NCI-H1694 (cell line): Measurements from ENCODE around the gene SLC39A2.
"Not testable (repeated sequence)": the region's sequence is repeated elsewhere in the genome, so short reads cannot be mapped to it uniquely, and the experiment has no call there.

Experiments used
- DNase-seq: peaks from one replicate; lab custom pipeline; 2025; lab: John Stamatoyannopoulos, UW

Gene SLC39A2, protein sequence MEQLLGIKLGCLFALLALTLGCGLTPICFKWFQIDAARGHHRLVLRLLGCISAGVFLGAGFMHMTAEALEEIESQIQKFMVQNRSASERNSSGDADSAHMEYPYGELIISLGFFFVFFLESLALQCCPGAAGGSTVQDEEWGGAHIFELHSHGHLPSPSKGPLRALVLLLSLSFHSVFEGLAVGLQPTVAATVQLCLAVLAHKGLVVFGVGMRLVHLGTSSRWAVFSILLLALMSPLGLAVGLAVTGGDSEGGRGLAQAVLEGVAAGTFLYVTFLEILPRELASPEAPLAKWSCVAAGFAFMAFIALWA

DNA sequence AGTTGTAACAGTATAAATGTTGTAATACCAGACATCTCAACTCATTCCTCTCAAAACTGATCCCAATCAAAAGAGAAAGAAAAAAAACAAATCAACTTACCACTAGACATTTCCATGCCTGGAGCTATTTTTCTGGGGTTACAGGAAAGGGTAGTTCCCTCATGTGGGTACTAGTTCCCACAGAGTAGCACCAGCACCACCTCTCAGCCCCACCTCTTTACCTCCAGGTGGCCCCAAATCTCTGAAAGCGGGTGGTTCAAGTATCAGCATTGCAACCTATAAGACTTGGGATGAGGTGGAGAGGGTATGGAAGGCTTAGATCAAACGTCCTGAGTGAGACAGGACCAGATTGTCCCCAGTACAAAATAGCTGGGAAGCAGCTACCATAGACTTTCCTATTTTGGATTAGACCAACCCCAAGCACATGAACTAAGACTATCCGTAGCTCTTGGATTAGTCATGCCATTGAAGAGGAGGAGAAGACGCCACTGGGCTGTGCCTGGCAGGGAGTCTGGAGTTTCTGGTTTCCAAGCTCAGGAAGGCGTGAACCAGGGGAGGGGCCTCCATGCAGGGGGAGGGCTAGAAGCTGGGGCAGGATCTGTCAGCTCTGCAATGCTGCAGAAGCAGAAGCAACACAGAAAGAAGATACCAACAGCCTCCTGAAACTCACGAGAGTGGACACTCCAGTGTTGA is at the start of gene SLC39A2:
TSS of gene SLC39A2 (plus strand) at position 620 of the 693 bp plus-strand sequence. CDS start 154 bp downstream, outside the sequence.
- no peak for DNase-seq

DNA sequence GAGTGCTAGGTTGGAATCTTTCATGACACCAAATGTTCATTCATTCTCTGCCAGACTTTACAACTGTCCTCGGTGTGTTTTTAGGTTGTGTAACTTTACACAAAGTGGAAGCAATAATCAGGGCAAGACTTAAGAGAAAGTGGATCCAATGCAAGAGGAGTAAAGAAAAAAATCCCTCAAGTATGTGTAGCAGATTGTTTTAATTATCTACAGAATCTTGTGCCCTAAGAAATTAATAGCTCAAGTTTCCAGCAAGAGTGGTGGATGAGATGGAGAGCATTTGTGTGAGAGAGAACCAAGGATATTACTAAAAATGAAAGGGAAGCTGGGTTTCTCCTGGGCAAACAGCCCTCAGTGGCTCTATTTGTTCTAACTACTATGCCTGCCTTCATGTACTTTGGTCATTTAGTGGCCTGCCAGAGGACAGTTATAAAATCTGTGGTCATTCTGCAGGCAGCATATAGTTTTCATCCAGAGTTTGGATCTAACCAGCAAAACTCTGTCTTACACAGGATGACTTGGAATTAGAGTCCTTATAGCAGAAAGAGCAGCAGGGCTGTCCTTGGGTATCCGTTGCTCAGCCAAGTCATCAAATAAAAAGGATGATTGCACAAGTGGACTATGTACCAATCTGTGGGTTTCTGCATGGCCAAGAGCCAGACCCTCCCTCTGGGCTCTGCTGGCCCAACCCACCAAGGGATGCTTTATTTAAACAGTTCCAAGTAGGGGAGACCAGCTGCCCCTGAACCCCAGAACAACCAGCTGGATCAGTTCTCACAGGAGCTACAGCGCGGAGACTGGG is 44.2 kb upstream of the SLC39A2 start, which contains the start of gene RNASE2:
TSS of gene RNASE2 (plus strand) at position 752 of the 802 bp plus-strand sequence. CDS start 285 bp downstream, outside the sequence.
- DNase-seq: not testable (repeated sequence)

DNA sequence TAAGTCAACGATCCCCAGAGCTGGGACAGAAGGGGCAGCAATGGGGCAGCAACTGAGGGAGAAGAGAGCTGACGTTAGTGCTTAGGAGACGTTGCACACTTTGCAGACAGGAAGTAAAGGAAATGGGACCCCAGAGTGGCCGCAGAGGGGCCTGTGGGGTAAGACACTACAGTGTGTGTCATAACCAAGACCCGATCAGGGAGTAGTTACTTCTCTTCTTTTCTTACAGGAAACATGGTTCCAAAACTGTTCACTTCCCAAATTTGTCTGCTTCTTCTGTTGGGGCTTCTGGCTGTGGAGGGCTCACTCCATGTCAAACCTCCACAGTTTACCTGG is 43.6 kb upstream of the SLC39A2 start:
- not testable (repeated sequence) for DNase-seq

DNA sequence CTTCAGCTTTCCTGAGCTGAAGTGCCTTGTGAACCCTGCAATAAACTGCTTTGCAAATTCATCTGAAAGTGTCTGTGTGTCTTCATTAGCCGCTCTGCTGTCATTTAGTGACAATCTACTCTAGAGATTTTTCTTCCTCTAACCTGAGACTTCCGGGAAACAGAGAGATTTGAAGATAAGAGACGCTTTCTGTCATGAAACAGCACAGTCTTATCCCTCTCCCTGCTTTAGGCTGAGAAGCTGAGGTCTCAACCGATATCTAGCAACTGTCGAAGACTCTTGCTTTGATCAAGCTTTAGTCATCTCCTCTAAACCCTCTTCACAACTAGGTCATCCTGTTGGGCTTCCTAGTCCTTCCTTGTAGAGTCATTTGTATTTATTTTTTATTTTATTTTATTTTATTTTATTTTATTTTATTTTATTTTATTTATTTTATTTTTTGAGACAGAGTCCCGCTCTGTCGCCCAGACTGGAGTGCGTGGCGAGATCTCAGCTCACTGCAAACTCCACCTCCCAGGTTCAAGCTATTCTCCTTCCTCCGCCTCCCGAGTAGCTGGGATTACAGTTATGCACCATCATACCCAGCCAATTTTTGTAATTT is 42.6 kb upstream of the SLC39A2 start:
- DNase-seq: no peak

DNA sequence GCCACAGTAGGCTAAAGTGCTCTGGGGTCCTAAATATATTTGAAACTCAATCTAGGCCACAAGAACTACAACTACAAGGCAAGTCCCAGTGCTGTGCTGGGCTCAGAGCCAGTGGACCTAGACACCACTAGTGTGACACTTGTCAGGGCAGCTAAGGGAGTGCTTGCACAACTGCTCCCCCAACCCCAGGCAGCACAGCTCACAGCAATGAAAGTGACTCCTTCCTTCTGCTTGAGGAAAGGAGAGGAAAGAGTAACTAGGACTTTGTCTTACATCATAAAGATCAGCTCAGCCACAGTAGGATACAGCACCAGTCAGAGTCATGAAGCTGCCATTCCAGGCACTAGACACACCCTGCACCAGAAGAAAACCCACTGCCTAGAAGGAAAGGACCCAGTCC is 40.1 kb upstream of the SLC39A2 start:
- not testable (repeated sequence) for DNase-seq

DNA sequence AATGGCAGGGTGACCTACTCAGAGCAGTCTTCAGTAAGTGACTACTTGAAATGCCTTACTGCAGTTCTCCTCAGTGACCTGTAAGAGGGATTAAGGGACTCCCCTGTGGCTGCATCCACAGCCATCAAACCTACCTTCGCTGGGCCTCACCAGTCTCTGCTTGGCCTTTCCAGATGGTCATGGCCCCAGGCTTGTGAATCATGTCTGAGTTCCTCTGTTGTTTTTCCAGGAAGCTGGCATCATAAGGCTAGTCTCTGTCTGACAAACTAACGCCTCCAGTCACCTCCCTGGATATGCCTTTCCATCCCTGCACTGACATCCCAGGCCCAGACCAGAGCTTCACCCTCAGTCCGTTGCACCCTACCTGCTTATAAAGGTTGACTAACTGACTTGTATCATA is 29.8 kb upstream of the SLC39A2 start:
- DNase-seq: no peak

DNA sequence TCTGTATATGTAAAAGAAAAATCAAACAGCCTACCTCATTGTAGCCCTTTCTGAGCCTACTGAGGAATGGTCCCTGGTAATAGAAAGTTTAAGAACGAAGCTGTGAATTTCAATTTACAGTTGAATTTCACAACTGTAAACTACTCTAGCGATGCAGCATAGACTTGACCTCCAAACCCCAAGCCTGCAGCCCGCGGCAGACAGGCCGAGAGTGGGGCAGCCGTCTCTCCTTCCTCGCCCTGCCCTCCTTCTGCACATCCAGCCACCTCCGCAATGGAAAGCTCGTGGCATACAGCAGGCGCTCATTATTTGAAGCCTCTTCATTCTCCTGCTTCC is 28.5 kb upstream of the SLC39A2 start:
- no peak for DNase-seq

DNA sequence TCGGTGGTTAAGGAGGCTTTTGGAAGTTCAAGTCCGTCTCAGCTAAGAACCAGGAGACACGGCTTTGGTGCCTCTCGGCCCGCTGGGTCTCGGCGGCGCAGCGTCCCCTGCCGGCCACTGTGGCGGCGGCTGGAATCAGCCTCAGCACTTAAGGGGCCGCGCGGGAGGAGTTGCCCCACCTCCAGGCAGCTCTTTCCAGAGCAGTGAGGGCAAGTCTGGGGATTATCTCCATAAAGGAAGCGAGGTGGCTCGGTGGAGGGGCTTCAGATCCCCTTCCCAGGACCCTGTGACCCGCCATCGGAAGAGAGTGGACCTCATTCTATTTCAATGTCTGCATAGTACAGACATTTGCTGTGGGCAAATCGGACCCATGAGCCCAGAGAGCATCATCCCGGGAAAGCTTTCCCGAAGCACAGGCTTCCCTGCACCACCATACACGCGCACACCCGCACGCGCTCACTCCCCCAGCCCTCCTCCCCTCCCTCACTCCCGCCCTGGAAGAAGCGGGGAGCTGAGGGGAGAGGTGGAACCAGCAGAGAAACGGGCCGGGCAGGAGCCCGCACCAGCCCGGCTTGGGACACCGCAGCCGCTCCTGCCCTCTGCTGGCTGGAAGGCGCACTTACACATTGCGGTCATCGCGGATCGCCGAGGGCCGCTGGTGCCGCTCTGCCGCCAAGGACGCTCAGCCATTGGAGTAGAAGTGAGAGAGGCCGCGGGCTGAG is 27.9 kb upstream of the SLC39A2 start:
- DNase-seq: peak; percentile 66

DNA sequence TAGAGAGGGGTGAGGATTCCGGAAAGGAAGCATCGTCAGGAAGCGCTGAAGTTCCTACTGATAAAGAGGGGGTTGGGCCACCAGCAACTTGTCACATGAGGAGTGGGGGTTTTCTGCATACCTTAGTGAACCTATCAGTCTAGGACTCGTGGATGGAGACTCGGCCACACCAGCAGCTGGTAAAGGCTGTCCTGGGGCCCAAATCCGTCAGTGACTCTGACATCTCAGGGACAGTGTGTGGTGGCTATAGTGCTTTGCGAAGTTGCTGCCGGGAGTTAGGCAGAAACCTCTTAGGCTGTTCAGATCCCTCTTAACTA is 27.4 kb upstream of the SLC39A2 start:
- DNase-seq: no peak

DNA sequence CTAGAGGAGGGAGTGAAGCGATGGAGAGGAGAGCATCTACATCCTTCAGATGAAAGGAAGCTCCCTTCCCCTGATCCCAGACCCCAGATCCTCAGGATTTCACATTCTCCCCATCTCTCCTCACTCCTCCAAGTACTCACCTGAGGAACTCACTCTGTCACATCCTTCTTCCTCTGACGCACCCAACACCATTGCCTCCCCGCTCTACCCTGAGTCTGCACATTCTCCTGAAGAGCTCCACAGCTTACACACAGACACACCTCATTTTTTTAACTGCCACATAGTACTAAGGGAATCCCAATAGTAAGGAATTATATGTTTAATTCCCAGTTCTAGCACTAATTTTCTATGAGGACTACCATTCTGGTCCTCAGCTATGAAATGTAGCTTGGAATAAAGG is 25.6 kb upstream of the SLC39A2 start:
- DNase-seq: no peak

DNA sequence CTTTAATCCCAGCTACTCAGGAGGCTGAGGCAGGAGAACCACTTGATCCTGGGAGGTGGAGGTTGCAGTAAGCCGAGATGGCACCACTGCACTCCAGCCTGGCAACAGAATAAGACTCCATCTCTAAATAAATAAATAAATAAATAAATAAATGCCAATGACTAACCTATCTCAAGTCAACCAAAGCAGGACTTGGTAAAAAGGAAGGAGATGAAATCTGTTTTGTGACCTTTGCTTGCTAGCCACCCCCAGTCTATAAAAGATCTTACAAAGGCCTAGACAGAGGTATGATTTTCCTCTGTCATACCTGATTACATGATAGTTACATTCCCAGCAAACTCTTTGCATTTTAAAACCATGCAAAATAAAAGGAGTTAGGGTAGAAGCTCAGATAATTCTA is 22.8 kb upstream of the SLC39A2 start:
- DNase-seq: no peak

DNA sequence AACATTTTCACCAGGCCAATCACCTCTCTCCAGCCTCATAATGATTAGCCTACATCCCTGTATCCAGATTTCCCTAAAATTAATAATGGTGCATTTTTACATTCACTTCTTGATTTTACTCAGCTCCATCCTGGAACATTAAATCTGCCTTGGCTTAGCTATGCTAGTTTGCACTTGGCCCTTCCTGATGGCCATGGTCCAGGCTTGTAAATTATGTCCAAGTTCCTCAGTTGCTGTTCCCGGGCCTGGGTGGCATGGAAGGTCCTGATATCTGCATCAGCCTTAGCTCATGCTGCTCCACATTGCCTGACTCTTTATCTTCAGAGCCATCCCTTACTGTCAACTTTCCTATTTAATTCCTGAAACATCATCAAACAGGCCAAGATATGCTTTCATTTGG is 20.4 kb upstream of the SLC39A2 start:
- no peak for DNase-seq

DNA sequence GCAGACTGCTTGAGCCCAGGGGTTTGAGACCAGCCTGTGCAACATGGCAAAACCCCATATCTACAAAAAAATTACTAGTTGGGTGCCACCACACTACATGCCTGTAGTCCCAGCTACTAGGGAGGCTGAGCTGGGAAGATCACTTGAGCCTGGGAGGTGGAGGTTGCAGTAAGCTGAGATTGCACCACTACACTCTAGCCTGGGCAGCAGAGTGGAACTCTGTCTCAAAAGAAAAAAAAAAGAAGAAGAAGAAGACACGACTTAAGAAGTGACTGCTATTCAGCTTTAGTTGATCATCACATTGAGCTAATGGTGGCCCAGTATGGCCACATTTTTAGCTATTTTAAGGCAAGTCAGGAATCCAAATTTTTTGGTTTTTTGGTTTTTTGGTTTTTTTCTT is 18.2 kb upstream of the SLC39A2 start:
- no peak for DNase-seq

DNA sequence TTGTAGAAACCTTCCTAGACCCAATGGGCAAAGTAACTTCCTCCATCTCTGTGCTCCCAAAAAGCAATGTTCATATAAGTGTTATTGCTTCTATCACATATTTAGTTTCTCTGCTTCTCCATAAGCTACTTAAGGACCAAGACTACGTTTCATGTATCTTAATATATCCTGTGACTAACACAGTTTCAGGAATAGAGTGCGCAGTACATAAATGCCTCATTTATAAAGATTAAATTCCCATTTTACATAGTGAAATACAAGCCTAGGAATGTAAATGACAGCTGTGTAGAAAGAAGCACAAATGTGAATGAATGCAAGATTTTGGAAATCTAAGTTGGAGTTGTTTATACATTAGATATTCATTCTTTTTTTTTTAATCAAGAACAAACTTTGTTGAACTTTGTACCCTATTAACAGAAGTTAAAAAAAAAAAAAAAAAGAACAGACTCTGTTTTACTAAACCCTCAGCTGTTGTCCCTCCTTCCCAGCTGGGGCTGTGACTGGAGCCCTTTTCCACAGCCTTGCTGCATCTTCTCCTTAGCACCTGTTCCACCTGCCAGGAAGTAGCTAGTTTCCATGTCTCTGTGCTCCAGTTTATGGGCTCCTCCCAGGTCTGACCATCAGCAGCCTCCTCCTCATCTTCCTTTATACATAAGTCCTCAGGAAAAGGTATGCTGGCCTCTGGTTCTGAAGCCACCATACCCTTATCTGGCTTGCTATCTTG is 16.3 kb upstream of the SLC39A2 start:
- DNase-seq: no peak

DNA sequence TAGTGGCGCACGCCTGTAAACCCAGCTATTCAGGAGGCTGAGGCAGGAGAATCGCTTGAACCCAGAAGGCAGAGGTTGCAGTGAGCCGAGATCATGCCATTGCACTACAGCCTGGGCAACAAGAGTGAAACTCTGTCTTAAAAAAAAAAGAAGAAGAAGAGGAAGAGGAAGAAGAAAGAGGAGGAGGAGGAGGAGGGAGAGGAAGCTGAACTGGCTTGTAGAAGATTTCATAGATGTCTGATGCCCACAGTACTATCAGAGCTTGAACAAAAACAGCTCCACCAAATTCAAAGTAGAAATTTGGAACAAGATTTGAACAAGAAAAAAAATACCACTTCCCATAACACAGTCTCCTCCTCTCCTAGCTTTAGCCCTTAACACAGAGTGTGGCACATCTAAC is 13.4 kb upstream of the SLC39A2 start:
- DNase-seq: not testable (repeated sequence)

DNA sequence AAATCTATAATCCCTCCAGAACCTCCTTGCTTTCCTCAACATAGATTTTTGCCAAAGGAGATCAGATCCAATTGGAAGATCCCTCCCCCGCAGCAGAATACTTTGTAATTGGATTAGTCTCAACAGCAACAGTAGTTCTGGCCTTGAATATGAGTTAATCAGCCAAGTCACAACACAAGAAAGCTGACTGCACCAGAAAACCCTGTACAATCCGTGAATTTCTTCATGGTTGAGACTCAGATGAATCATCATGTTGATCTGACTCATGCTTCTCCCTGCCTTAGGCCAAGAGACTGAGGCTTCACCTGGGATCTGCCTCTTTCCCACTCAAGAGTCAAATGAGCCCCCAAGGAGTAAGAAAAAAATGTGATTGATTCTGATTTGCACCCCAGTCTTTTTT is 12.3 kb upstream of the SLC39A2 start:
- no peak for DNase-seq

DNA sequence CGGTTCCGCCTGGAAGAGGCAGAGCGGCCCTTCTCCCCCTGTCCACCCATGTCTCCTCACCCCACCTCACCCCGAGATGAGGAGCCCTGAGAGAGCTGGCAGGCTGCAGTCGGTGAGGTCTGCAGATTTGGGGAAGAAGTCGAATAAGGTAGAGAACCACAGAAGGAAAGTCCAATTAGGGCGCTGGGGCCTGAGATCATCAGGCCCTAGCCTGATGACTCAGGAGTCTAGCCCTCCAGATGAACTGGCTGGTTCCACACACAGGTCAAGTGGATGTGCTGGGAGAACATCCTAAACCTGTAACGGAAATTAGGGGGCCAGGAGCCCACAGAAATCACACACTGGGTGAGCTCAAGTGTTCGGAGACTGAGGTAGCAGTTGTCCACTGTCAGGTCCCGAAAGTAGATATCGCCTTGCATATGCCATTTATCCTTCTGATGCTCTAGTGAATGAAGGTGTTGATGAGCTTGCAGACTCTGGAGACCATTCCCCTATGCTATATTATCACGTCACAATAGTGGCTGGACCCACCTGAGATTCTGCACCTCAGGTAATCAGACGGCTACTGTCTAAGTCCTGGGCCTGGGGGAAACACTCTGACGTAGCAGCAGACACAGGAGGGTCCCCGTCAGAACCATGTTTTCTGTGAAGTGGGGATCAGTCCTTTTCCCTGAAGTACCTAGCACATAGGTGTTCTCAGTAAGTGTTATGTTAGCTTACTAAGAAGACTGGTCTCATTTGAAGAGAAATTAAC is 10.2 kb upstream of the SLC39A2 start:
- no peak for DNase-seq

DNA sequence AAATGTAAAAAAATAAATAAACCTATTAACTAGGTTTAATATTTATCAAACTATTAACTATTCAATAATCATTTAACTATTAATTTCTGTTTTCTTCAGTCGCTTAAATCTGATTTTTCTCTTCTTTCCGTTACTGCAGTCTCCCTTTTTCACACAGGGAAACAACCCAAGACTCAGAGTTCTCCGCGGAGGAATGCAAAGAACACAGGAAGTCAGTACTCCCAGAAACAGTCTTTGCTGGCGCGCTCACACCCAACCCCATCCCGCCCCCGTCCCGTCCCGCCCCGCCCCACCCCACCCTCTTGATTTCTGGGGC is 9.7 kb upstream of the SLC39A2 start:
- DNase-seq: no peak

DNA sequence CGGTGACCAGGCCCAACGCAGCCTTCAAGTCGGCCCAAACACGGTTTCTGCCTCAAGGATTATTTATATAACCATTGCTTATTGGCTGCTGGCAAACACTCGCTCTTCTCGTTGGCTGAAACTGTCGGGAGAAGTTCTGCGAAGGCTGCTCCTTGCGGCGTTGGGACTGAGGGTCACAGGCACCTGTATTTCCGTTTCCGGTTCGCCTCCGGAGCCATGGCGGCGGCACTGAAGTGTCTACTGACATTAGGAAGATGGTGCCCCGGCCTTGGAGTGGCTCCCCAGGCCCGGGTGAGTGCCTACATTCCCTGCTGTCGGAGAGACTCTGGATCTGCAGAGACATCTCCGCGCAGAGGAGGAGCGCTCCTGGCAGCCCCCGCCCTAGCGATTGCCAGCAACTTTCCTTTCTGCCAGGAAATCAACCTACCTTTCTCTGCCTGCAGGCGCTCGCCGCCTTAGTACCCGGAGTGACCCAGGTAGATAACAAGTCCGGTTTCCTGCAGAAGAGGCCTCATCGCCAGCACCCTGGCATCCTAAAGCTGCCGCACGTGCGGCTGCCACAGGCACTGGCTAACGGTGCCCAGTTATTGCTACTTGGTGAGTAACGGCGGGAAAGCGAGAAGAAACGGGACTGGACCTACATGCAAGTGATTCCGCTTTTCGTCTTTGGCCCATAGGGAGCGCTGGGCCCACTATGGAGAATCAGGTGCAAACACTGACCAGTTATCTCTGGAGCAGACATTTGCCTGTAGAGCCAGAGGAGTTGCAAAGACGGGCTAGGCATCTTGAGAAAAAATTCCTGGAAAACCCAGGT is 9.1 kb upstream of the SLC39A2 start, which contains the start of gene METTL17:
TSS of gene METTL17 (plus strand) at position 194 of the 814 bp plus-strand sequence. CDS start at position 217, 23 bp downstream.
- peak; percentile 92 for DNase-seq

DNA sequence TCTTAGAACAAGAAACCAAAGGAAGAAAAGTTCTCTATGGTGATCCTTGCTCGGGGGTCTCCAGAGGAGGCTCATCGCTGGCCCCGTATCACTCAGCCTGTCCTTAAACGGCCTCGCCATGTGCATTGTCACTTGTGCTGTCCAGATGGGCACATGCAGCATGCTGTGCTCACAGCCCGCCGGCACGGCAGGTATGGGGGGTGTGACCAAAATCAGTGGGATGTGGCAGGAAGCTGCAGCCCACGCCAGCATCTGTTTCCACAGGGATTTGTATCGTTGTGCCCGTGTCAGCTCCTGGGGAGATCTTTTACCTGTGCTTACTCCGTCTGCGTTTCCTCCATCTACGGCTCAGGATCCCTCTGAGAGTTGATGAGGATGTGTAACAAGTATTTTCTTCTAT is 2.6 kb upstream of the SLC39A2 start:
- no peak for DNase-seq
